ENCODE results near the gene CNTNAP5. TPM values are rescaled to one million over a fixed set of nuclear protein-coding genes. Genes with fewer than 3 reads are reported as not detected.
A peak's percentile ranks its signal among the peaks of the same experiment; 100 is the strongest.

CNTNAP5 gene
- total and polyA plus RNA-seq, 2 of the 8 experiments (the other 6 are each of a cell fraction or from before 2014, with no cell fraction given): 0.11 to 0.76 TPM

DNA sequence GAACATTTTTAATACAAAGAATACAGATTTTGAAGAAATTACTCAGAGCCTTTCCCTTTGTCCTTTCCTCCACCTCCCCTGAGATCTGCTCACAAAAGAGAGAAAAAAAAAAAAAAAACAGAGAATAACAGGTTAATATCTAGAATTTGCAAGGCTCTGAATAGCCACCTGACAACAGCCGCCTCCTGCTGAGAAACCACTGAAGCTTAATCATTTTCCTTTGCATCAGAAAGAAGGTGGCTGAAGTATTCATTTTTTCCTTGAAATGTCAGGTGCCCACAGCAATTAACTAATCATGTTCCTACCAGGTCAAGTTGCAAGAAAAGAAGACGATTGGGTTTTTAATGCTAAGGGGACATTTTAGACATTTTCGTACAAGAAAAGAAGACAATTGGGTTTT, 21.2 kb downstream of the CNTNAP5 start (continued):
- TF ChIP-seq, protein P1, sequence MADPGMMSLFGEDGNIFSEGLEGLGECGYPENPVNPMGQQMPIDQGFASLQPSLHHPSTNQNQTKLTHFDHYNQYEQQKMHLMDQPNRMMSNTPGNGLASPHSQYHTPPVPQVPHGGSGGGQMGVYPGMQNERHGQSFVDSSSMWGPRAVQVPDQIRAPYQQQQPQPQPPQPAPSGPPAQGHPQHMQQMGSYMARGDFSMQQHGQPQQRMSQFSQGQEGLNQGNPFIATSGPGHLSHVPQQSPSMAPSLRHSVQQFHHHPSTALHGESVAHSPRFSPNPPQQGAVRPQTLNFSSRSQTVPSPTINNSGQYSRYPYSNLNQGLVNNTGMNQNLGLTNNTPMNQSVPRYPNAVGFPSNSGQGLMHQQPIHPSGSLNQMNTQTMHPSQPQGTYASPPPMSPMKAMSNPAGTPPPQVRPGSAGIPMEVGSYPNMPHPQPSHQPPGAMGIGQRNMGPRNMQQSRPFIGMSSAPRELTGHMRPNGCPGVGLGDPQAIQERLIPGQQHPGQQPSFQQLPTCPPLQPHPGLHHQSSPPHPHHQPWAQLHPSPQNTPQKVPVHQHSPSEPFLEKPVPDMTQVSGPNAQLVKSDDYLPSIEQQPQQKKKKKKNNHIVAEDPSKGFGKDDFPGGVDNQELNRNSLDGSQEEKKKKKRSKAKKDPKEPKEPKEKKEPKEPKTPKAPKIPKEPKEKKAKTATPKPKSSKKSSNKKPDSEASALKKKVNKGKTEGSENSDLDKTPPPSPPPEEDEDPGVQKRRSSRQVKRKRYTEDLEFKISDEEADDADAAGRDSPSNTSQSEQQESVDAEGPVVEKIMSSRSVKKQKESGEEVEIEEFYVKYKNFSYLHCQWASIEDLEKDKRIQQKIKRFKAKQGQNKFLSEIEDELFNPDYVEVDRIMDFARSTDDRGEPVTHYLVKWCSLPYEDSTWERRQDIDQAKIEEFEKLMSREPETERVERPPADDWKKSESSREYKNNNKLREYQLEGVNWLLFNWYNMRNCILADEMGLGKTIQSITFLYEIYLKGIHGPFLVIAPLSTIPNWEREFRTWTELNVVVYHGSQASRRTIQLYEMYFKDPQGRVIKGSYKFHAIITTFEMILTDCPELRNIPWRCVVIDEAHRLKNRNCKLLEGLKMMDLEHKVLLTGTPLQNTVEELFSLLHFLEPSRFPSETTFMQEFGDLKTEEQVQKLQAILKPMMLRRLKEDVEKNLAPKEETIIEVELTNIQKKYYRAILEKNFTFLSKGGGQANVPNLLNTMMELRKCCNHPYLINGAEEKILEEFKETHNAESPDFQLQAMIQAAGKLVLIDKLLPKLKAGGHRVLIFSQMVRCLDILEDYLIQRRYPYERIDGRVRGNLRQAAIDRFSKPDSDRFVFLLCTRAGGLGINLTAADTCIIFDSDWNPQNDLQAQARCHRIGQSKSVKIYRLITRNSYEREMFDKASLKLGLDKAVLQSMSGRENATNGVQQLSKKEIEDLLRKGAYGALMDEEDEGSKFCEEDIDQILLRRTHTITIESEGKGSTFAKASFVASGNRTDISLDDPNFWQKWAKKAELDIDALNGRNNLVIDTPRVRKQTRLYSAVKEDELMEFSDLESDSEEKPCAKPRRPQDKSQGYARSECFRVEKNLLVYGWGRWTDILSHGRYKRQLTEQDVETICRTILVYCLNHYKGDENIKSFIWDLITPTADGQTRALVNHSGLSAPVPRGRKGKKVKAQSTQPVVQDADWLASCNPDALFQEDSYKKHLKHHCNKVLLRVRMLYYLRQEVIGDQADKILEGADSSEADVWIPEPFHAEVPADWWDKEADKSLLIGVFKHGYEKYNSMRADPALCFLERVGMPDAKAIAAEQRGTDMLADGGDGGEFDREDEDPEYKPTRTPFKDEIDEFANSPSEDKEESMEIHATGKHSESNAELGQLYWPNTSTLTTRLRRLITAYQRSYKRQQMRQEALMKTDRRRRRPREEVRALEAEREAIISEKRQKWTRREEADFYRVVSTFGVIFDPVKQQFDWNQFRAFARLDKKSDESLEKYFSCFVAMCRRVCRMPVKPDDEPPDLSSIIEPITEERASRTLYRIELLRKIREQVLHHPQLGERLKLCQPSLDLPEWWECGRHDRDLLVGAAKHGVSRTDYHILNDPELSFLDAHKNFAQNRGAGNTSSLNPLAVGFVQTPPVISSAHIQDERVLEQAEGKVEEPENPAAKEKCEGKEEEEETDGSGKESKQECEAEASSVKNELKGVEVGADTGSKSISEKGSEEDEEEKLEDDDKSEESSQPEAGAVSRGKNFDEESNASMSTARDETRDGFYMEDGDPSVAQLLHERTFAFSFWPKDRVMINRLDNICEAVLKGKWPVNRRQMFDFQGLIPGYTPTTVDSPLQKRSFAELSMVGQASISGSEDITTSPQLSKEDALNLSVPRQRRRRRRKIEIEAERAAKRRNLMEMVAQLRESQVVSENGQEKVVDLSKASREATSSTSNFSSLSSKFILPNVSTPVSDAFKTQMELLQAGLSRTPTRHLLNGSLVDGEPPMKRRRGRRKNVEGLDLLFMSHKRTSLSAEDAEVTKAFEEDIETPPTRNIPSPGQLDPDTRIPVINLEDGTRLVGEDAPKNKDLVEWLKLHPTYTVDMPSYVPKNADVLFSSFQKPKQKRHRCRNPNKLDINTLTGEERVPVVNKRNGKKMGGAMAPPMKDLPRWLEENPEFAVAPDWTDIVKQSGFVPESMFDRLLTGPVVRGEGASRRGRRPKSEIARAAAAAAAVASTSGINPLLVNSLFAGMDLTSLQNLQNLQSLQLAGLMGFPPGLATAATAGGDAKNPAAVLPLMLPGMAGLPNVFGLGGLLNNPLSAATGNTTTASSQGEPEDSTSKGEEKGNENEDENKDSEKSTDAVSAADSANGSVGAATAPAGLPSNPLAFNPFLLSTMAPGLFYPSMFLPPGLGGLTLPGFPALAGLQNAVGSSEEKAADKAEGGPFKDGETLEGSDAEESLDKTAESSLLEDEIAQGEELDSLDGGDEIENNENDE (IDR thresholded peaks at IDR 0.05; ENCODE audit: insufficient replicate concordance, low read length): no peak
- TF ChIP-seq POU5F1 (IDR thresholded peaks at IDR 0.05; ENCODE audit: low read depth, low read length) (peak; percentile 84), USF2 (IDR thresholded peaks at IDR 0.05; ENCODE audit: low read length) (no peak), SIN3A (conservative IDR thresholded peaks at IDR 0.05 in 1 of 2, IDR thresholded peaks at IDR 0.05 in 1 of 2; ENCODE audit: low read depth in 1 of 2, low read length in 2 of 2) (no peak), CBX5 (IDR thresholded peaks at IDR 0.05; ENCODE audit: low read depth, low read length) (no peak), BCL11A (IDR thresholded peaks at IDR 0.05; ENCODE audit: low read depth in 2 of 2, low read length in 2 of 2) (peak in 1 of 2 experiments; percentile 33), BRCA1 (IDR thresholded peaks at IDR 0.05; ENCODE audit: low read depth, low read length) (no peak)
- TF ChIP-seq, protein P2, sequence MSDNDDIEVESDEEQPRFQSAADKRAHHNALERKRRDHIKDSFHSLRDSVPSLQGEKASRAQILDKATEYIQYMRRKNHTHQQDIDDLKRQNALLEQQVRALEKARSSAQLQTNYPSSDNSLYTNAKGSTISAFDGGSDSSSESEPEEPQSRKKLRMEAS (IDR thresholded peaks at IDR 0.05): no peak

Data from H1 (cell line).